H1 (cell line): ENCODE results near the gene TMIGD2. TPM values are rescaled to one million over a fixed set of nuclear protein-coding genes. Genes with fewer than 3 reads are reported as not detected.

Experiments used
- BRCA1 ChIP-seq: IDR thresholded peaks from 2 replicates; pipeline ENCODE4 v1.6.1; 2012; ENCODE audit warnings: low read depth, low read length, improper control_type of control experiment
- CHD1 ChIP-seq: IDR thresholded peaks from 2 replicates; pipeline ENCODE4 v1.6.1; 2012; ENCODE audit warnings: low read depth, low read length, improper control_type of control experiment
- CHD2 ChIP-seq: IDR thresholded peaks from 2 replicates; pipeline ENCODE4 v1.6.1; 2012; ENCODE audit warnings: low read length, improper control_type of control experiment
- CHD7 ChIP-seq: fragments of 300-600 bp; sonication (generic); IDR thresholded peaks from 2 replicates; pipeline ENCODE4 v1.7.1; 2012; ENCODE audit warnings: low read length, moderate library complexity, mild to moderate bottlenecking, inconsistent platforms; ENCODE audit not compliant: insufficient replicate concordance
- KDM5A ChIP-seq: fragments of 200-600 bp; IDR thresholded peaks from 2 replicates; pipeline ENCODE4 v1.7.1; 2012; ENCODE audit warnings: mild to moderate bottlenecking, low read length, inconsistent platforms, mixed read lengths
- MAFK ChIP-seq: IDR thresholded peaks from 2 replicates; pipeline ENCODE4 v1.6.1; 2012; ENCODE audit warnings: low read depth, mild to moderate bottlenecking, improper control_type of control experiment, low read length
- MAX ChIP-seq: IDR thresholded peaks from 2 replicates; pipeline ENCODE4 v1.6.1; 2012; ENCODE audit warnings: inconsistent platforms
- RAD21 ChIP-seq, 2 experiments: IDR thresholded peaks in 1 of 2; conservative IDR thresholded peaks in 1 of 2; 2 replicates each; pipeline ENCODE4 v1.6.1; 2011; ENCODE audit warnings: low read depth in 2 of 2, low read length in 2 of 2, improper control_type of control experiment in 1 of 2, inconsistent platforms in 1 of 2, mild to moderate bottlenecking in 1 of 2, moderate library complexity in 1 of 2
- SRF ChIP-seq: IDR thresholded peaks from 2 replicates; pipeline ENCODE4 v1.6.1; 2011; ENCODE audit warnings: mild to moderate bottlenecking, low read depth, low read length, moderate library complexity
- TAF7 ChIP-seq: optimal IDR thresholded peaks from 2 replicates; pipeline ENCODE3; 2011; ENCODE audit warnings: low read depth, mild to moderate bottlenecking, inconsistent platforms, low read length, moderate library complexity, borderline replicate concordance
- polyA plus RNA-seq, 7 experiments: library from polyadenylated mRNA; depleted of rRNA in 3 of 7; stranded (reverse) in 5 of 7; unstranded in 2 of 7; fragments of >200 nt in 5 of 7; fragments of 200-250 nt in 2 of 7; gene quantifications; 1 replicate in 5 of 7; 2 replicates in 1 of 7; 4 replicates in 1 of 7; pipeline versions ENCODE4 v1.2.1 to v1.2.3, GENCODE V29; 2011 to 2013; ENCODE audit warnings: missing spikeins in 2 of 7, mixed read lengths in 2 of 7
- total RNA-seq: library from RNA; stranded (reverse); fragmentation: NEBNext Ultra II Directional; extraction: Animal tissue kit (Norgen Biotek cat#: 25700); gene quantifications from 2 replicates; pipeline ENCODE4 v1.2.1, GENCODE V29; 2021

Gene TMIGD2
- total and polyA plus RNA-seq, 2 of the 8 experiments (the other 6 are each of a cell fraction or from before 2014, with no cell fraction given) = 0.39 to 0.41 TPM

- TF ChIP-seq CHD7 (no peak), CHD1 (no peak), SRF (no peak), CHD2 (no peak), BRCA1 (no peak), KDM5A (no peak), MAFK (no peak), RAD21 (IDR thresholded peaks at IDR 0.05 in 1 of 2, conservative IDR thresholded peaks at IDR 0.05 in 1 of 2; ENCODE audit: low read depth in 2 of 2, low read length in 2 of 2) (no peak), TAF7 (no peak), MAX (peak; percentile 29; the same call in 1 of the 2 replicates)
Measured at GRCh38 chr19:4304538-4305256, 2.5 kb upstream of the TMIGD2 start, which contains the start of gene FSD1 (continued).
